Fibroblast of lung (primary cell): ENCODE results near the gene BPIFB3. TPM values are rescaled to one million over a fixed set of nuclear protein-coding genes. Genes with fewer than 3 reads are reported as not detected.

Source experiments
- DNase-seq, 2 donors: peaks; one replicate each; pipeline versions ENCODE4 v3.0.0 to v3.0.0-alpha.2; 2010; ENCODE audit warnings: low read depth in 2 of 2
- H2AFZ ChIP-seq: 2 replicates; pipeline ENCODE4 v1.5.1; 2012; ENCODE audit warnings: low read length, control low read depth, inconsistent platforms
- H3K27ac ChIP-seq: 2 replicates; pipeline ENCODE4 v1.5.1; 2011; ENCODE audit warnings: low read length, control low read depth; ENCODE audit not compliant: insufficient read depth
- H3K27me3 ChIP-seq: 2 replicates; pipeline ENCODE4 v1.5.1; 2011; ENCODE audit warnings: mild to moderate bottlenecking, low read length; ENCODE audit not compliant: control insufficient read depth, insufficient read depth
- H3K36me3 ChIP-seq: 2 replicates; pipeline ENCODE4 v1.5.1; 2011; ENCODE audit warnings: low read length; ENCODE audit not compliant: control insufficient read depth, insufficient read depth
- H3K4me1 ChIP-seq: 2 replicates; pipeline ENCODE4 v1.5.1; 2011; ENCODE audit warnings: low read length; ENCODE audit not compliant: control insufficient read depth, insufficient read depth; ENCODE audit errors: extremely low read depth
- H3K4me2 ChIP-seq: 2 replicates; pipeline ENCODE4 v1.5.1; 2011; ENCODE audit warnings: low read length, control low read depth; ENCODE audit not compliant: insufficient read depth; ENCODE audit errors: extremely low read depth
- H3K4me3 ChIP-seq, 4 experiments: fragments of 200-600 bp in 1 of 4; sonication (generic) in 1 of 4; replicated peaks in 1 of 4; 2 replicates each; pipeline ENCODE4 v1.5.1; 2011 to 2016; ENCODE audit warnings: low read length in 4 of 4, low read depth in 3 of 4, mild to moderate bottlenecking in 3 of 4, control low read depth in 2 of 4, inconsistent platforms in 1 of 4, mixed read lengths in 1 of 4; ENCODE audit not compliant: insufficient read depth in 1 of 4; ENCODE audit errors: control extremely low read depth in 1 of 4
- H3K79me2 ChIP-seq: 2 replicates; pipeline ENCODE4 v1.5.1; 2012; ENCODE audit warnings: mild to moderate bottlenecking, low read length, inconsistent platforms; ENCODE audit not compliant: control insufficient read depth, insufficient read depth
- H3K9ac ChIP-seq: 2 replicates; pipeline ENCODE4 v1.5.1; 2011; ENCODE audit warnings: mild to moderate bottlenecking, low read length, control low read depth; ENCODE audit not compliant: insufficient read depth
- H3K9me3 ChIP-seq: 2 replicates; pipeline ENCODE4 v1.5.1; 2012; ENCODE audit warnings: low read depth, low read length; ENCODE audit not compliant: control insufficient read depth, insufficient read depth
- H4K20me1 ChIP-seq: 2 replicates; pipeline ENCODE4 v1.5.1; 2011; ENCODE audit warnings: low read length; ENCODE audit not compliant: control insufficient read depth, insufficient read depth; ENCODE audit errors: extremely low read depth
- EZH2 ChIP-seq: IDR thresholded peaks from 2 replicates; pipeline ENCODE4 v1.5.1; 2012; ENCODE audit warnings: low read length, control low read depth, mild to moderate bottlenecking; ENCODE audit errors: missing control alignments
- polyA plus RNA-seq, 2 donors: library from polyadenylated mRNA; depleted of rRNA in 1 of 2; stranded (reverse) in 1 of 2; unstranded in 1 of 2; fragments of >200 nt; gene quantifications; 2 replicates each; pipeline ENCODE4 v1.2.1, GENCODE V29; 2011 to 2012; ENCODE audit warnings: missing spikeins in 1 of 2
- total RNA-seq: library from RNA; depleted of rRNA; stranded (reverse); fragments of >200 nt; gene quantifications from 2 replicates; pipeline ENCODE4 v1.2.1, GENCODE V29; 2014
- TF ChIP-seq, protein P1 (sequence below), 2 donors: IDR thresholded peaks in 1 of 2; conservative IDR thresholded peaks in 1 of 2; 1 replicate in 1 of 2; 2 replicates in 1 of 2; pipeline ENCODE4 v1.5.1; 2011 to 2012; ENCODE audit warnings: low read length in 2 of 2, control low read depth in 1 of 2, inconsistent platforms in 1 of 2, low read depth in 1 of 2, mild to moderate bottlenecking in 1 of 2

Gene BPIFB3
- total and polyA plus RNA-seq, 2 donors (not counting 1 experiment from before 2014, with no cell fraction given): not detected

DNA sequence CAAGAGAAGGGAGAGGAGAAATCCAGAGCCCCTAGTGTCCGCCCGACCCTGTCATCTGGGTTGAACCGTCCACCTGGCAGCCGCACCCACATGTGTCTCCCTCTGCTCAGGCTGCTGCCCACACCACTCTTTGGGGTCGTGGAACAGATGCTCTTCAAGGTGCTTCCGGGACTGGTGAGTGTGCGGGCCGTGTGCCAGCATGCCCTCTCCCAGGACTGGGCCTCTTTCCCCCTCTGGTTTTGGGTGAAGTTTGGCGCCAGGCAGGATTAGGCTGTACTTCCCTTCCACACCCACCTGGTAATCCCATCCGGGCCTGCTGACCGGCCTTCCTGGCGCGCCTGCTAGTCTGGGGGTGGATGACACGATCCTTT is 7.9 kb downstream of the BPIFB3 start:
- no peak for DNase-seq
- Histone ChIP-seq H4K20me1 (no peaks in the 10 kb centered on the region), H3K79me2 (no peaks in the 10 kb centered on the region), H3K4me3 (no peak overlapping the region), H3K4me2 (no peak overlapping the region), H3K9me3 (no peaks in the 10 kb centered on the region), H3K27ac (no peak overlapping the region), H3K4me1 (no peaks in the 10 kb centered on the region), H3K9ac (no peak overlapping the region), H2AFZ (no peak overlapping the region), H3K36me3 (no peaks in the 10 kb centered on the region), H3K27me3 (no peaks in the 10 kb centered on the region)
- TF ChIP-seq, protein P1, sequence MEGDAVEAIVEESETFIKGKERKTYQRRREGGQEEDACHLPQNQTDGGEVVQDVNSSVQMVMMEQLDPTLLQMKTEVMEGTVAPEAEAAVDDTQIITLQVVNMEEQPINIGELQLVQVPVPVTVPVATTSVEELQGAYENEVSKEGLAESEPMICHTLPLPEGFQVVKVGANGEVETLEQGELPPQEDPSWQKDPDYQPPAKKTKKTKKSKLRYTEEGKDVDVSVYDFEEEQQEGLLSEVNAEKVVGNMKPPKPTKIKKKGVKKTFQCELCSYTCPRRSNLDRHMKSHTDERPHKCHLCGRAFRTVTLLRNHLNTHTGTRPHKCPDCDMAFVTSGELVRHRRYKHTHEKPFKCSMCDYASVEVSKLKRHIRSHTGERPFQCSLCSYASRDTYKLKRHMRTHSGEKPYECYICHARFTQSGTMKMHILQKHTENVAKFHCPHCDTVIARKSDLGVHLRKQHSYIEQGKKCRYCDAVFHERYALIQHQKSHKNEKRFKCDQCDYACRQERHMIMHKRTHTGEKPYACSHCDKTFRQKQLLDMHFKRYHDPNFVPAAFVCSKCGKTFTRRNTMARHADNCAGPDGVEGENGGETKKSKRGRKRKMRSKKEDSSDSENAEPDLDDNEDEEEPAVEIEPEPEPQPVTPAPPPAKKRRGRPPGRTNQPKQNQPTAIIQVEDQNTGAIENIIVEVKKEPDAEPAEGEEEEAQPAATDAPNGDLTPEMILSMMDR (conservative IDR thresholded peaks at IDR 0.05 in 1 of 2, IDR thresholded peaks at IDR 0.05 in 1 of 2; ENCODE audit: low read depth in 1 of 2, low read length in 2 of 2): no peak
- TF ChIP-seq EZH2: no peak

DNA sequence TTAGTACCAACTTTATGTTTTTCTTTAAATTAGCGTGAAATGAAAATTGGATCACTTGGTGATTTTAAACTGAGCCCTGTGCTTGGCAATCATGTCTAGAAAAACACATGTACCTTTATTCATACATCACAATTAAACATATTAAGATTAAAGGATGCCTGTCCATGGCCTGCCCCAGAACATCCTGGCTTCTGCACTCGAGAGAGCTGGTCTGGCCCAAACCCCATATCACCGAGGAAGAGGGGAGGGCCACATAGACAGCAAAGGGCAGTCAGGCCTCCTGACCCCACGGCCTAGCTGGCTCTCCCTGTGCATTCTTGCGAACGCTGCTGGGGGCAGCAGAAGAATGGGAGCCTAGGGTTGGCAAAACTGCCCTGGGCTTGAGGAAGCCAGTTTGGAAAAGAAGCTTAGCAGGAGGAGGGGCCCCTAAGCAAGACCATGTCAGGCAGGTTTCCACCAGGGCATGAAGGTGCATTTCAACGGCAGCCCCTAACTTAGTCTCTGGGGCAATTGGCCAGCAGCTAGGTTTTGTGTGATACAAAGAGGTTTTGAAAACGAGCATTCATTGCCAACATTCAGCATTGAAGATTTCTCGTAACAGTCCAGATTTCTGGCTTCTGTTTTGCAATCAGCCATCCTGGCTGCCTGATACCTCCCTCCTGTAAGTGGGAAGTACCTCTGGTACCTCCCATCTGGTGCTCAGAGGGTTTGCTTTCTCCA is 8.6 kb downstream of the BPIFB3 start:
- Histone ChIP-seq H3K9me3 (no peaks in the 10 kb centered on the region), H3K36me3 (no peaks in the 10 kb centered on the region), H3K27me3 (no peaks in the 10 kb centered on the region), H3K9ac (no peak overlapping the region), H3K79me2 (no peaks in the 10 kb centered on the region), H3K4me3 (no peak overlapping the region), H4K20me1 (no peaks in the 10 kb centered on the region), H2AFZ (no peak overlapping the region), H3K27ac (no peak overlapping the region), H3K4me2 (no peak overlapping the region), H3K4me1 (no peaks in the 10 kb centered on the region)
- no peak for TF ChIP-seq EZH2
- TF ChIP-seq, protein P1 (conservative IDR thresholded peaks at IDR 0.05 in 1 of 2, IDR thresholded peaks at IDR 0.05 in 1 of 2; ENCODE audit: low read depth in 1 of 2, low read length in 2 of 2): no peak
- DNase-seq: no peak

DNA sequence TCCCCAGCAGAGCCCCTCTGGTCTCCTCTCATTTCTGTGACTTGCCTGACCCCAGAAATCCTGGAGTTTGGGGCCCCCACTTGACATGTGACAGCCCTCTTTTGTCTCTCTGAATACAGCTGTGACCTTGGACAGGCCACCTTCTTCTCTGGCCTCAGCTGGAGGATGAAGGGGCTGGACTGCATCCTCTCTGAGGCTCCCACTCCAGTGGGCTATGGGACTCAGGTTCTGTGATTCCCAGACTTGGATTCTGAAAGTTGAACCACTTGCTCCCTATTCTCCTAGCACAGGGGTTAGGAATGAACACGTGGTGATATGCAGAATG is 9.1 kb downstream of the BPIFB3 start:
- no peak for DNase-seq
- H2AFZ ChIP-seq: no peak overlapping the region
- no peaks in the 10 kb centered on the region for H3K4me1 ChIP-seq
- H3K4me3 ChIP-seq: no peak overlapping the region
- no peak overlapping the region for H3K4me2 ChIP-seq
- no peaks in the 10 kb centered on the region for H3K9me3 ChIP-seq
- H3K79me2 ChIP-seq: no peaks in the 10 kb centered on the region
- no peak overlapping the region for H3K9ac ChIP-seq
- H4K20me1 ChIP-seq: no peaks in the 10 kb centered on the region
- H3K36me3 ChIP-seq: no peaks in the 10 kb centered on the region
- no peak for TF ChIP-seq EZH2
- TF ChIP-seq, protein P1 (conservative IDR thresholded peaks at IDR 0.05 in 1 of 2, IDR thresholded peaks at IDR 0.05 in 1 of 2; ENCODE audit: low read depth in 1 of 2, low read length in 2 of 2): no peak
- H3K27ac ChIP-seq: no peak overlapping the region
- no peaks in the 10 kb centered on the region for H3K27me3 ChIP-seq
